ENCODE measurements around the gene CISTR.
A peak's percentile ranks its signal among the peaks of the same experiment; 100 is the strongest.

GRCh38 chr12:53701518-53702264 lies 50.1 kb downstream of the CISTR start:
- TF ChIP-seq POLR2A (IDR thresholded peaks at IDR 0.05) (no peak), CTCF (IDR thresholded peaks at IDR 0.05) (peak; percentile 72 to 83 (median 82))

All from testis (tissue), 2 donors.